HG02870 (cell line): ENCODE data around the gene RGP1.
A peak's percentile ranks its signal among the peaks of the same experiment; 100 is the strongest.

Source experiments
- ATAC-seq: cut with Tn5 transposase; IDR thresholded peaks from one replicate; pipeline ENCODE4 v1.9.1; 2021; ENCODE audit warnings: mild to moderate bottlenecking, moderate library complexity; ENCODE audit not compliant: unreplicated experiment

Gene RGP1

DNA sequence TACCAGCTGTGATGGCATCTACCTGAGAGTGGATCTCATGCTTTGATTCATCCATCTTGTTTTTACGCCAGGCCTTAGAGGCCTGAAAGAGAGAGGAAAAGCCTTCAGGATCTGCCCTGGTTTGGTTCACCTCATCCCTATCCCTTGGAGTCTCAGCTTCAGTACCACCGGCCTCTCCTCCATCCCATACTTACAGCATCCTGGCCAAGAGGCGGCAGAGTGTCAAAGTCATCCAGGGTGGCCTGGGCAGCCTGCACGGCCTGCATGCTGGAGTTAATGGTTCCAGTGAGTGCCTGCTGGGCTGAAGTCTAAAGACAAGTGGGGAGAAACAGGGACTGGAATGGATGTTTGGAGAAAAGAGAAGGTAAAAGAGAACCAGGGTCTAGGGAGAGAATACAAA is 29.5 kb upstream of the RGP1 start:
- ATAC-seq: no peak

DNA sequence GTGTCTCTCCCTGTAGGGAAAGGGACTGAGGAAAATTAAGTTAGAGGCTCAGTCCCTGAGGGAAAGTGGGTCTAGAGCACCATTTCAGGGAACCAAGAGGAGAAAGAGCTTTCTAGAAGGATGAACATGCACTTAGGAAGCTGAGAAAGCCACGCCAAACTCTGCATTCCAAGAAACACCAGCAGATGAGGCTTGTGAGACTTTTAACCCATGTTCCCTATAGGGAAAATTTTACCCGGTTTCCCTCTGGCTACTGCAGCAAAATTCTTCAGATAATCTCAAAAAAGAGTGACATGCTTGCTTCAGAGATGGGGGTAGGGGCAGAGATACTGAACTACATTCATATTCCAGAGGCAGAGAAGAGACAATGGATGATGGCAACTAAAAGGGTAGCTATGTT is 25.7 kb upstream of the RGP1 start:
- ATAC-seq: no peak

DNA sequence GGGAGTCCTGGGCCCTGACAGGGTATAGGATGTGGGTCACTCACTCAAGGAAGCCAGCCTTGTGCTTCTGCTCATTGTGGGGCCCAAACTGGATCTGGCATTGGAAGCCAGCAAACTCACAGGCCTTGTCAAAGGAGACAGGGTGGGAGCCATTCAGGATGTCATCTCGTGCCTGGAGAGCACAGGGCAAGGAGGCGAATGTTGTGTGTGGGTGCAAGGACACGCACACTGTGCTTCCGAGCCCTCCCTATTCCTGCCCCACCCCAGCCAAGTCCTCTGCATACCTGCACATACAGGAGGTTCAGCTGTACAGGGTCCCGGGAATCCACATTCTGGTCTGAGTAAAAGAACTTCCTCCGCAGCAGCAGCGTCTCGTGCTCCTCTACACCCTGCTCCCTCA is 25.2 kb upstream of the RGP1 start:
- no peak for ATAC-seq

DNA sequence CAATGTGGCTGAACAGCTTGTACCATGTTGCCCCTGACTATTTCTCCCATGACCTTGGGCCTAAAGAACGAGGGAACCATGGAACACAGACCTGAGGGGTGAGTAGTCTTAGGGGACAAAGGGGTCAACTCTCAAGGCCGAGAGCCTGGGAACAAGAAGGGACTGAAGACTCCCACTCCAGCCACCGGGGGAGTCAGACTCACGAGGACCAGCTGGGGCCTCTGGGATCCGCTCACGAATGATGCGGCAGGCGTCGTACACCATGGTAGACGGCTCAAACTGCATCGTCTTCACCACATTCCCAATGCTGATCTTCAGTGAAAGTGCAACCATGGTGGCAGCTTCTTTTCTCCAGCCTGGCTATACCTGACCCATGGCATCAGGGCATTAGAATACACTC is 23.7 kb upstream of the RGP1 start:
- no peak for ATAC-seq

DNA sequence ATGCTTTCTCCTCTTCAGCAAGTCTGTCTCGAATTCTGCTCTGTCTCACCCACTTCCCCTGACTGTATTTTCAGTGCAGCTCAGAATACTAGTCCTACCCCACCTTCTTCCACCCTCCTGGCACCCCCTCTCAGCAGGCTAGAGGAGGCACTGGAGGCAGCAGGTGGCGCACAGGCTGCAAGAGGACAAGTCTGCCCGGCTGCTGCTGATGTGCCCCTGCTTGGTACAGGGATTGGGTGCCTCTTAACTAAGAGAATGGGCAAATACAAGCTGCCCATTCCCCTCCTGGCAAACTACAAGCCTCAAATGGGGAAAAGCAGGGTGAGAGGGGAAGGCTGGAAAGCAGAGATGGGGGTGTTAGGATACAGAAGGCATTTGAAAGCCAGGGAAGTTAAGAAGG is 22.2 kb upstream of the RGP1 start:
- no peak for ATAC-seq

DNA sequence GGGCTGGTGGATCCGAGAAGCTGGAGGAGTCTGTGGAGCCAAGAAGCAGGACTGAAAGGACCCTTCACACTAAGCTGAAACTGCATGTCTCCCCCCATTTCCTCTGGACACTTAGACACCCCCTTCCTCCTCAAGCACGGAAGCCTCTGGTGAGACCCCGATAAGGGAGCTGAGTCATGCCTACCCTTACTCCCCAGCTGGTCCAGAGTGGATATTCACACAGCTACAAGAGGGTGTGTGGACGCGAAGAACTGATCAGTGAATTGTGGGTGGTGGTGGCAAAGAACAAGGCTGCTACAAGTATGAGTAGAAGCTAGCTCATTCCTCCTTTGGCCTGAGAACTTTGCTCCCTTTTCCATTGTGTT is 21.4 kb upstream of the RGP1 start:
- ATAC-seq: no peak

DNA sequence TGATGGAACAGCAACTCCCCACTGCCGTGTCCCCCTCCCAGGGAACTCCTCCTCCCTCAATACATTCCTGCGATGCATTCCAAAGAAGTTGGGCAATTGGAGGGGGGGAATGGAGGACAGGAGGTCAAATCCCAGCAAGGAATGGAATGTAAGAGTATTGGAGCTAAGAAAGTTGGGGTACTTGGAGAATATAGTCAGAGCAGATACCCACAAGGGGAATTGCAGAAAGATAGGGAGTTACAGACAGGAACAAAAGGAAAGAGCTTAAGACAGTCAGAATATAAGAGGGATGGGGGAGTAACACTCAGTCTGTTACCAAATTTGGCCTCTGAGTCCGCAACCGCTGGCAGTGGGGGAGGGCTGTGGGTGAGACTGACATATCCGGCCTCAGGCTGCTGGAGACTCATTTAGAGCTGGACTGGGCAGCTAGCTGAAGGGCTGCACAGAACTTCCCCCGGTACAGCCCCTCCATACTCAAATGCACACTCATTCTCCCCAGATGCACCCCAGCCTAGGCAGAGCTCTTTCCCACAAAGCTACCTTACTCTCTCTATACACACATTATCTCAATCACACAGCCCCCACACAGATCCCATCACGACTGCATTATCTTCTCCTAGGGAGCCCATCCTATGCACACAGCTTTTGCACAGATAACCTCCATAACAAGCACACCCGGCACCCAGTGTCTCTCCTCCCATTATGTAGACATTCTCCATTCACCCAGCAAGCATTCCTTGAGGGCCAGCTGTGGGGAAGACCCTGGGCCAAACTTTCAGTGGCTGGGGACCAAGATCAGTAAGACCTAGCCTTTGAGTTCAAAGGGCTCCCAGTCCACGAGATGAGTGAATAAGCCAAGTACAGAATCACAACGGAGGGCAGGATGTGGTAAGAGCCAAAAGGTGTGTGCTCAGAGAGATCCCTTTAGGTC is 20.8 kb upstream of the RGP1 start:
- ATAC-seq: no peak

DNA sequence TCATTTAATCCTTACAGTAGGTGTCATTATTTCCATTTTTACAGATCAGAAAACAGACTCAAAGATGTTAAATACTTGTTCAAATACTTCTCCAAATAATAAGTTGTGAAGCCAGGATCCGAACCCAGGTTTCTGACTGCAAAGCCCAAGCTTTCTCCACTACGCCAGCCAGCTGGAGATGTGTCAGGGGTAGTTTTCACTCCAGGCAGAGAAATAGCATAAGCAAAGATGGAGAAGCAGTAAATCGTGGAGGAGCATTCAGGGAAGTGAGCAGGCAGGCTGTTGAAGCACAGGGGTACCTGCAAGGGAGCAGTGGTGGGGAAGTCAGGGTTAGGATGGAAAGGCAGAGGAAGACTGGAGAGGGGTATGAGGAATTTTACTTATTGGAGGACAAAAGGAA is 20.0 kb upstream of the RGP1 start:
- no peak for ATAC-seq

DNA sequence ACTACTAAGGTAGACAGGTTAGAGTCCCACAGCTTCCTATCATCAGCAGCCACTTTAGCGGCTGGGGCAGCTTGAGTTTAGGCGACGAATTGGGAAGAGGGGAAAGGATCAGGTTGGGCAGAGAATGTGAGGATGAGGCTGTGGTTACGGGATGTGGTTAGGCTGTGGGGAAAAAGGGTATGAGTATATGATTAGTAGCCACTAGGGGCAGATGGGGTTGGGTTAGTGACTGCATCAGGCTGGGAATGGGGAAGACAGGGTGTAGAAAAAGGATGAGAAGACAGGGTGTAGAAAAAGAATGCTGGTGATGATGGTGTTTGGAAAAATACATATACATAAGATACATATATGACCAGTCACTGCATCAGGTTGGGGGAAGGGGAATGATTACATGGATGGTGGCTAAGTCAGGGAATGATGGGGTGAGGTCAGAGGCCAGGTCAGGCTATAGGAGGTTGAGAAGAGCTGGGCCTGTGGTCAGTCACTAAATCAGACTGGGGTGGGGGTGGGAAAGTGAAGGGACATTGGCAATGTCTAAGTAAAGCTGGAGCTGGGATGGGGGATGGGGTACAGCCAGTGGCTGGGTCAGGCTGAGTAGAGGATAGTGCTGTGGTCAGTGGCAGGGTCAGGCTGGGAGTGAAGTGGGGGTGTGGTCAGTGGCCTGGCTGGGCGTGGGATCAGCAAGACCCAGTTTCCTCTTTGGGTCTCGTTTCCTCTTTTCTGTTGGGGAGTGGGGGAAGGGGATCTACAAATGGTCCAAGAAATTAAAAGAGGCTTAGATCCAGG is 19.2 kb upstream of the RGP1 start:
- ATAC-seq: no peak

DNA sequence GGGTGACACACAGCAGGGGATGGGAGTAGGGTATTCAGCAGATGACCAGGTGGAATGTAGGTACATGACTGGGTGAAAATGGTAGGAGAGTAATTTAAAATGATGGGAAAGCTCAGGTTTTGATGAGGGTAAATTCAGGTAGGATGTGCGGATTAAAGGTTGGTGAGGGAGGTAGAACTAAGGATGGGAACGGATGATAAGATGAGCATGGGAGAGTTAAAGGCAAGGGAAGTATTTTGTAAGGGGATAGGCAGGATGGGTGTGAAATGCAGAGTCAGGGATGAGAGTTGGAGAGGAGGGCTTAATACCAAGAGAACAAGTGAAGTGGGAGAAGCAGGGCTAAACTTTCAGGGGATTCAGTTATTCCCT is 18.6 kb upstream of the RGP1 start:
- ATAC-seq: no peak

DNA sequence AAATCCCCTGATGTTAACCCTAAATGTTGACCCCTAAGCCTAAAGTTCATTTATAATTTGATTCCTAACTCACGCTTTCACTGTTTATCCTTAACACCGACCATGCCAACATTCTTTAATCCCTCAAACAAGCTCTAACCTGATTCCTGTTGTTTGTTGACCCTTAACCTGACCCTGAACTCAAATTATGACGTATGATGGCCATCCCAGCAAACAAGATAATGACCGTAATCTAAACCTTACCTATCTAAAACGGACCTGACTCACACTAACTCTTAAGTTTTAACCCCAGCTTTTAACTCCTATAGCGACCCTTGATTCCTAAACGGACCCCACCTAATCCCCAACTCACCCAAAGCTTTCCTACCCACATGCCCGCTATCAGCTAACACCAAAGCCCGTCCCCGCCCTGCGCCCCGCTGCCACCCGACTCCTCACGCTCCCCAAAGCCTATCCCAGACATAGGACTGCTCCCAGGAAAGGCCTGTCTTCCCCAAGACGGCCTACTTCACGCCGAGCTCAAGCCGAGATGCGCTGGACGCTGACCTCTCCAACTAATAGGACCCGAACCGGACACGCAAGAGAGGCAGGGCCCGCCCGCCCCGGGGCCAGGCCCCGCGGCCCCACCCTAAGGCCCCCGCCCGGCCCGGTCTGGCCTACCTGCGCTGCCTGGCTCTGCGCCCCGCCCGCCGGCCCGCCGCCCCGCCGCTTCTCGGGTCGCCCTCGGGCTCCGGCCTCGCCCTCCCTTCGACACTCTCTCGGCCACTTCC is 17.5 kb upstream of the RGP1 start:
- ATAC-seq: no peak

DNA sequence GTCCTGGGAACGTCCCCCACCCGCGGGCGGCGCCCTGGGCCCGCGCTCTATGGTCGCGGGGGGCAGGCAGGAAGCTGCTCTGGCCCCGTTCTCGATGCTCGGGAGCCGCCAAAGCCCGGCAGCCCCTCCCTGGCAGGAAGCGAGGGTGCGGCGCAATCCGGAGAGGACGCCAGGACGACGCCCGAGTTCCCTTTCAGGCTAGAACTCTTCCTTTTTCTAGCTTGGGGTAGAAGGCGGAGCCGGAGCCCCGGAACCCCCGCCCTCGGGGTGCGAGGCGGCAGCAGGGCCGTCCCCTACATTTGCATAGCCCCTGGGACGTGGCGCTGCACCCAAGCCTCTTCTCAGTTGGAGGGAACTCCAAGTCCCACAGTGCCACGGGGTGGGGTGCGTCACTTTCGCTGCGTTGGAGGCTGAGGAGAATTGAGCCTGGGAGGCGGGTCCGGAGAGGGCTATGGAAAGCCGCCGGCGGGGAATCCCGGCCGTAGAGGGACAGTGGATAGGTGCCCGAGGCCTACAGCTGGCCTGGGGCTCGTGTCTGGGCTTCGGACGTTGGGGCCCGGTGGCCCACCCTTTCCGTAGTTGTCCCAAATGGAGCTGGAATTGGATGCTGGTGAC is 16.8 kb upstream of the RGP1 start, which contains the start of the genes CREB3 and TLN1:
TSS of gene CREB3 (plus strand) at position 482 of the 615 bp plus-strand sequence. CDS start at position 589, 107 bp downstream.
TSS of gene TLN1 (minus strand) at position 11 of the 615 bp plus-strand sequence. CDS start 6,501 bp downstream, outside the sequence.
- peak; percentile 76 for ATAC-seq

DNA sequence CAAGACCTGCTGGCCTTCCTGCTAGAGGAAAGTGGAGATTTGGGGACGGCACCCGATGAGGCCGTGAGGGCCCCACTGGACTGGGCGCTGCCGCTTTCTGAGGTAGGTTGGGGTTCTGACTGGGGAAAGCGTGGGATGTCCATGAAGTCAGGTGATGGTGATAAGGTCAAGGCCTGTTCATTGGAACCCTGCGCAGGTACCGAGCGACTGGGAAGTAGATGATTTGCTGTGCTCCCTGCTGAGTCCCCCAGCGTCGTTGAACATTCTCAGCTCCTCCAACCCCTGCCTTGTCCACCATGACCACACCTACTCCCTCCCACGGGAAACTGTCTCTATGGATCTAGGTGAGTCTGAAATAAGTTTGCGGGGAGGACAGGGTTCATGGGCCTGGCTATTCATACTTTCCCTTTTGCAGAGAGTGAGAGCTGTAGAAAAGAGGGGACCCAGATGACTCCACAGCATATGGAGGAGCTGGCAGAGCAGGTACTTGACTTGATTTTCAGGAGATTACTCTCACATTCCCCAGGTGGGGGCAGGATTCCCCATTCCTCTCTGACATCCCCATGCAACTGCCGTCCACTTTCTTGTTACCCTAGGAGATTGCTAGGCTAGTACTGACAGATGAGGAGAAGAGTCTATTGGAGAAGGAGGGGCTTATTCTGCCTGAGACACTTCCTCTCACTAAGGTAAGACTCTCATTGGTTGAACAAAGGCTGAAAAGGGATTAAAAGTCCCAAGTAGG is 16.1 kb upstream of the RGP1 start:
- ATAC-seq: peak; percentile 2

DNA sequence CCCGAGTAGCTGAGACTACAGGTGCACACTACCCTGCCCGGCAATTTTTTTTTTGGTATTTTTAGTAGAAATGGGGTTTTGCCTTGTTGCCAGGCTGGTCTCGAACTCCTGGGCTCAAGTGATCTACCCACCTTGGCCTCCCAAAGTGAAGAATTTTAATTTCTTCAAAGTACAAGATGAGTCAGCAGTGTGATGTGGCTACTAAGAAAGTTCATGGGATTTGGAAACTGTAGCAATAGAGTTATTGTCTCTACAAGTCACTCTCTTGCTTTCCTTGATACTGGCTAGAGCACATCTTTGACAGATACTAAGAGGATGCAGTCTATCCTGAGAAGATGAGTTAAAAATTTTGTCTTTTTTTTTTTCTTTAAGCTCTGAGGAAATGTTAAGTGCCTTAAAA is 15.0 kb upstream of the RGP1 start:
- no peak for ATAC-seq

DNA sequence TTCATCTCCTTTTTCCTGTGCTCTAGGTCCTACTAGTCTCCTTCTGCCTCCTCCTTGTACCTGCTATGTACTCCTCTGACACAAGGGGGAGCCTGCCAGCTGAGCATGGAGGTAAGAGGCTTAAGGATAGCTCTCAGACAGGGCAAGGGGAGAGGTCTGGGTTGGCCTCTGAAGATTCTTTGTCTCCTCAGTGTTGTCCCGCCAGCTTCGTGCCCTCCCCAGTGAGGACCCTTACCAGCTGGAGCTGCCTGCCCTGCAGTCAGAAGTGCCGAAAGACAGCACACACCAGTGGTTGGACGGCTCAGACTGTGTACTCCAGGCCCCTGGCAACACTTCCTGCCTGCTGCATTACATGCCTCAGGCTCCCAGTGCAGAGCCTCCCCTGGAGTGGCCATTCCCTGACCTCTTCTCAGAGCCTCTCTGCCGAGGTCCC is 12.9 kb upstream of the RGP1 start:
- ATAC-seq: no peak

DNA sequence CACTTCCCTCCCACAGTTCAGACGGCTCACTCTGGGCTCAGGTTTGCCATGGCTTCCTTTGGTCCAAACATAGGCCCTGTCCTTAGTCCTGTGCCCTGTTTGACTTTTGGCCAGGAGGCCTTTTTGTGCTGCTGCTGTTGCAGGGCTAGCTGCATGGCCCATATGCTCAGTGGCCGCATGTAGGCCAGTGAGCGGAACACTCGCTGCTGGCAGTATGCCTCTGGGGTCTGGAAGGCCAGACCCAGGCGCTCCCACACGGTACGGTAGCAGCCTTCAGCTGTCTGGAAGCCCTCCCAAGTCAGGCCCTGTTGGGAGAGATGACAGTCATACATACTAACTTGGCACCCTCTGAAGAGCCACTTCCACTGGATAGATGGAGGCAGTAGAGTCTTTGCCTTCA is 11.9 kb upstream of the RGP1 start:
- ATAC-seq: no peak

DNA sequence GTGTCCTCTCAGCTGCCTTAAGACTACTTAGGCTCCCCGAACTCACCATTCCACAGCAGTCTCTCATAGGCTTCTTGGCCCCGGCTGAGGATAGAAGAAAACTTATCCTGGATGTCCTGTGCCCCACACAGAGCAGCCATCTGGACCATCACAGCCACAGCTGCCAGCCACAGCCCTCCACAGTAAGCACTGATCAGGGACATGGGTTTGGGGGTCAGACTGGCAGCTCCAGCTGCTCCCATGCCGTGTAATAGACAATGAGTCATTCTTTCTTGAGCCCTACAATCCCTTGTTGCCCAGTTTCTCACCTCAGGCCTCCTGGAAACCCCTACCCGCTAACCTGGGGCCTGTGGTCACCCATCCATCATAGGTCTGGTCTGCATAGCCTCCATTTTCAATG is 10.9 kb upstream of the RGP1 start:
- no peak for ATAC-seq

DNA sequence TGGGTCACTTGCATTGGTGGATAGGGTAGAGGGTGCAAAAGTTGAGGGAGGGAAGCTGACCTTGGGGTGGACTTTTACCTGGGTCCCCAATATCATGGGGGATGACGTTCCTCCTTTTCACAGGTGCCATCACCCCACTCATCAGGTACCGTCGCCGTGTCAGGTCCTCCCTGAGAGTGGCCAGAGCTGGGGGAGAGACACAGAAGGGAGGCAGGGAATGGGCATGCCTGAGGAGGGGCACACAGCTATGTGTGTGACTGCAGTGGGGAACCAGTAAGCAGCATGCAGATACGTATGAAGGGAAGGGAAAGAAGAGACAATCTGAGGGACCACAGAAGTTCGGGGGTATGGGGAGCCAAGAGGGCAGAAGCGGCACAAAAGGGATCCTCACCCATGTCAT is 10.2 kb upstream of the RGP1 start:
- no peak for ATAC-seq

DNA sequence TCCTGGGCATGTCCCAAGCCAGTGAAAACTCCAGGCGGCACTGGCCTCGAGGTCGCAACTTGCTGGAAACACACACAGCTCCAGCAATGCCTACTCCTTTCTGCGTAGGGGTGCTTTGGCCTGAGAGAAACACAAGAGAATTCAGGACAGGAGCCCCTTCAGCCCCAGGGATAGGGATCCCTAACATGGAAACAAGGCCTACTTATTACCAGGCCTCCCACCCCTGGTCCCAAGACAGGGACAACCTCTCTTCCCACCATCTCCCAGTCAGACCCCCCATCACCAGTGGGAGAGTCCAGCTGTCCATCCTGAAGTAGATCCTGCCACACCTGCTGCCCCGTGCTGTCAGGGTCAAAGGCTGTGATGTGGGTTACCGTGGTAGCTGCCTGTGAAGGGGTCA is 8.8 kb upstream of the RGP1 start:
- no peak for ATAC-seq

DNA sequence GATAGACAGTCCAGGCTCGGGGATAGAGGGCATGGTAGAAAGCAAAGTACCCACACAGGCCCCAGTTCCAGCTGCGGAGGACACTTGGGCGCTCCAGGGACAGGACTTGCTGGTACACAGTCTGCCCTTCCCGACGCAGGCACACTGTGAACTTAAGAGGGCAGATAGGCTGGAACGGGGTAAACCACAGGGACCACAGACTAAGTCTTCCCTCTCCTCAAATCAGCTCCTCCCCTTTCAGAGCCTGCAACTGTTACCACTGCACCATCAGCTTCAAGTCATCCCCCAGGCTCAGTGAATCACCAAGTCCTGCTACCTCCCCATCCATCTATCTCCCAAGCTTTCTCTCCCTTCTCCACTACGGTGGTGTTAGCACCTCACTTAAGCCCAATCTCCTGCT is 7.3 kb upstream of the RGP1 start:
- no peak for ATAC-seq
